Keratinocyte (primary cell): ENCODE data around the gene SCUBE2.

ENCODE experiments used
- CTCF ChIP-seq, 3 experiments: IDR thresholded peaks in 1 of 3; conservative IDR thresholded peaks in 1 of 3; optimal IDR thresholded peaks in 1 of 3; 2 replicates in 2 of 3; 3 replicates in 1 of 3; pipeline versions ENCODE3 to v1.5.1; 2011; ENCODE audit warnings: low read length in 3 of 3, mild to moderate bottlenecking in 3 of 3, moderate library complexity in 2 of 3, control low read depth in 1 of 3, inconsistent platforms in 1 of 3; ENCODE audit not compliant: insufficient read depth in 2 of 3; ENCODE audit errors: extremely low read depth in 1 of 3
- EZH2 ChIP-seq: IDR thresholded peaks from one replicate; pipeline ENCODE4 v1.6.1; 2012; ENCODE audit warnings: inconsistent platforms, mild to moderate bottlenecking, low read length, moderate library complexity

GRCh38 chr11:9126636-9127035 is 35.2 kb upstream of the SCUBE2 start:
- TF ChIP-seq CTCF (optimal IDR thresholded peaks at IDR 0.05 in 1 of 3, IDR thresholded peaks at IDR 0.05 in 1 of 3, conservative IDR thresholded peaks at IDR 0.05 in 1 of 3; ENCODE audit: extremely low read depth in 1 of 3, insufficient read depth in 2 of 3, low read length in 3 of 3) (no peak), EZH2 (no peak)
